ENCODE data around the gene SLC2A9. TPM values are rescaled to one million over a fixed set of nuclear protein-coding genes. Genes with fewer than 3 reads are reported as not detected.

SLC2A9 gene
- total RNA-seq, 1 donor from 2014 or later, result 2.4 TPM

- H3K4me3 Mint-ChIP-seq, result no peak overlapping the region
- H3K27ac Mint-ChIP-seq, result no peak overlapping the region
- DNase-seq, result no peak
- intact Hi-C loops (cut with micrococcal nuclease), result no loop called here
- no peaks in the 10 kb centered on the region for H3K27me3 Mint-ChIP-seq
- no peaks in the 10 kb centered on the region for H3K4me1 Mint-ChIP-seq
- no peaks in the 10 kb centered on the region for H3K36me3 Mint-ChIP-seq (ENCODE audit: low read depth)
- H3K9me3 Mint-ChIP-seq, result no peaks in the 10 kb centered on the region
Observed at GRCh38 chr4:9942139-9942538, 79.2 kb downstream of the SLC2A9 start.

- DNase-seq, result no peak
- Mint-ChIP-seq H3K27ac (no peak overlapping the region), H3K4me3 (no peak overlapping the region), H3K4me1 (no peaks in the 10 kb centered on the region), H3K27me3 (no peaks in the 10 kb centered on the region), H3K36me3 (ENCODE audit: low read depth) (no peaks in the 10 kb centered on the region), H3K9me3 (no peaks in the 10 kb centered on the region)
- intact Hi-C loops (cut with micrococcal nuclease), result no loop called here
Observed at GRCh38 chr4:9940041-9940440, 81.3 kb downstream of the SLC2A9 start.

GRCh38 chr4:9938933-9939332 lies 82.4 kb downstream of the SLC2A9 start:
- Mint-ChIP-seq H3K9me3 (no peaks in the 10 kb centered on the region), H3K4me3 (no peak overlapping the region), H3K36me3 (ENCODE audit: low read depth) (no peaks in the 10 kb centered on the region), H3K27me3 (no peaks in the 10 kb centered on the region), H3K27ac (no peak overlapping the region), H3K4me1 (no peaks in the 10 kb centered on the region)
- DNase-seq, result no peak
- intact Hi-C loops (cut with micrococcal nuclease), result no loop called here

GRCh38 chr4:9937078-9937477 lies 84.2 kb downstream of the SLC2A9 start:
- DNase-seq, result no peak

GRCh38 chr4:9936129-9936644 lies 85.1 kb downstream of the SLC2A9 start:
- no peak overlapping the region for H3K4me3 Mint-ChIP-seq
- H3K36me3 Mint-ChIP-seq (ENCODE audit: low read depth), result no peaks in the 10 kb centered on the region
- H3K9me3 Mint-ChIP-seq, result no peaks in the 10 kb centered on the region
- no peaks in the 10 kb centered on the region for H3K4me1 Mint-ChIP-seq
- intact Hi-C loops (cut with micrococcal nuclease), result no loop called here
- no peaks in the 10 kb centered on the region for H3K27me3 Mint-ChIP-seq
- no peak for DNase-seq
- no peak overlapping the region for H3K27ac Mint-ChIP-seq

More at GRCh38 chr4:9937078-9937477, 84.2 kb downstream of the SLC2A9 start:
- H3K9me3 Mint-ChIP-seq, result no peaks in the 10 kb centered on the region
- no peaks in the 10 kb centered on the region for H3K27me3 Mint-ChIP-seq
- no peaks in the 10 kb centered on the region for H3K4me1 Mint-ChIP-seq
- no peak overlapping the region for H3K27ac Mint-ChIP-seq
- intact Hi-C loops (cut with micrococcal nuclease), result no loop called here
- no peak overlapping the region for H3K4me3 Mint-ChIP-seq
- no peaks in the 10 kb centered on the region for H3K36me3 Mint-ChIP-seq (ENCODE audit: low read depth)

GRCh38 chr4:9933956-9934355 lies 87.3 kb downstream of the SLC2A9 start:
- Mint-ChIP-seq H3K4me3 (no peak overlapping the region), H3K27ac (no peak overlapping the region), H3K36me3 (ENCODE audit: low read depth) (no peaks in the 10 kb centered on the region), H3K4me1 (no peaks in the 10 kb centered on the region), H3K9me3 (no peaks in the 10 kb centered on the region), H3K27me3 (no peaks in the 10 kb centered on the region)
- no peak for DNase-seq
- intact Hi-C loops (cut with micrococcal nuclease), result no loop called here

- no peak for DNase-seq
- intact Hi-C loops (cut with micrococcal nuclease), result no loop called here
- H3K36me3 Mint-ChIP-seq (ENCODE audit: low read depth), result no peaks in the 10 kb centered on the region
- no peak overlapping the region for H3K27ac Mint-ChIP-seq
- no peak overlapping the region for H3K4me3 Mint-ChIP-seq
- no peaks in the 10 kb centered on the region for H3K4me1 Mint-ChIP-seq
- no peaks in the 10 kb centered on the region for H3K27me3 Mint-ChIP-seq
- no peaks in the 10 kb centered on the region for H3K9me3 Mint-ChIP-seq
Observed at GRCh38 chr4:9933184-9933583, 88.1 kb downstream of the SLC2A9 start.

- Mint-ChIP-seq H3K4me1 (no peaks in the 10 kb centered on the region), H3K9me3 (no peaks in the 10 kb centered on the region), H3K36me3 (ENCODE audit: low read depth) (no peaks in the 10 kb centered on the region), H3K27me3 (no peaks in the 10 kb centered on the region), H3K4me3 (no peak overlapping the region), H3K27ac (no peak overlapping the region)
- intact Hi-C loops (cut with micrococcal nuclease), result no loop called here
- no peak for DNase-seq
Observed at GRCh38 chr4:9932771-9933170, 88.5 kb downstream of the SLC2A9 start.

GRCh38 chr4:9931146-9931545 lies 90.2 kb downstream of the SLC2A9 start:
- H3K9me3 Mint-ChIP-seq, result no peaks in the 10 kb centered on the region
- intact Hi-C loops (cut with micrococcal nuclease), result no loop called here
- H3K36me3 Mint-ChIP-seq (ENCODE audit: low read depth), result no peaks in the 10 kb centered on the region
- DNase-seq, result no peak
- H3K4me1 Mint-ChIP-seq, result no peaks in the 10 kb centered on the region
- no peak overlapping the region for H3K27ac Mint-ChIP-seq
- no peaks in the 10 kb centered on the region for H3K27me3 Mint-ChIP-seq
- H3K4me3 Mint-ChIP-seq, result no peak overlapping the region

GRCh38 chr4:9929111-9929510 lies 92.2 kb downstream of the SLC2A9 start:
- intact Hi-C loops (cut with micrococcal nuclease), result no loop called here
- no peaks in the 10 kb centered on the region for H3K27me3 Mint-ChIP-seq
- no peak overlapping the region for H3K27ac Mint-ChIP-seq
- no peaks in the 10 kb centered on the region for H3K36me3 Mint-ChIP-seq (ENCODE audit: low read depth)
- H3K4me1 Mint-ChIP-seq, result no peaks in the 10 kb centered on the region
- no peak overlapping the region for H3K4me3 Mint-ChIP-seq
- no peak for DNase-seq
- H3K9me3 Mint-ChIP-seq, result no peaks in the 10 kb centered on the region

- Mint-ChIP-seq H3K9me3 (no peaks in the 10 kb centered on the region), H3K4me3 (no peak overlapping the region), H3K27me3 (no peaks in the 10 kb centered on the region), H3K4me1 (no peaks in the 10 kb centered on the region), H3K27ac (no peak overlapping the region), H3K36me3 (ENCODE audit: low read depth) (no peaks in the 10 kb centered on the region)
- intact Hi-C loops (cut with micrococcal nuclease), result no loop called here
- DNase-seq, result no peak
Observed at GRCh38 chr4:9927341-9928007, 93.8 kb downstream of the SLC2A9 start.

- Mint-ChIP-seq H3K4me1 (no peaks in the 10 kb centered on the region), H3K36me3 (ENCODE audit: low read depth) (no peaks in the 10 kb centered on the region), H3K27me3 (no peaks in the 10 kb centered on the region), H3K4me3 (no peak overlapping the region), H3K9me3 (no peaks in the 10 kb centered on the region), H3K27ac (no peak overlapping the region)
- intact Hi-C loops (cut with micrococcal nuclease), result no loop called here
- no peak for DNase-seq
Observed at GRCh38 chr4:9926586-9926985, 94.7 kb downstream of the SLC2A9 start.

- no peak for DNase-seq
- no peak overlapping the region for H3K27ac Mint-ChIP-seq
- no peak overlapping the region for H3K4me3 Mint-ChIP-seq
- no peaks in the 10 kb centered on the region for H3K4me1 Mint-ChIP-seq
- H3K9me3 Mint-ChIP-seq, result no peaks in the 10 kb centered on the region
- intact Hi-C loops (cut with micrococcal nuclease), result no loop called here
- H3K27me3 Mint-ChIP-seq, result no peaks in the 10 kb centered on the region
- no peaks in the 10 kb centered on the region for H3K36me3 Mint-ChIP-seq (ENCODE audit: low read depth)
Observed at GRCh38 chr4:9925750-9926439, 95.4 kb downstream of the SLC2A9 start.

GRCh38 chr4:9924750-9925149 lies 96.5 kb downstream of the SLC2A9 start:
- Mint-ChIP-seq H3K27ac (no peak overlapping the region), H3K36me3 (ENCODE audit: low read depth) (no peaks in the 10 kb centered on the region), H3K27me3 (no peaks in the 10 kb centered on the region), H3K9me3 (no peaks in the 10 kb centered on the region), H3K4me3 (no peak overlapping the region), H3K4me1 (no peaks in the 10 kb centered on the region)
- intact Hi-C loops (cut with micrococcal nuclease), result no loop called here
- DNase-seq, result no peak
